ENCODE measurements around the gene DDIT4. TPM values are rescaled to one million over a fixed set of nuclear protein-coding genes. Genes with fewer than 3 reads are reported as not detected.

The DDIT4 gene
- total RNA-seq, 2 experiments from 2014 or later: 1,071 to 1,096 TPM

- Mint-ChIP-seq H3K36me3 (ENCODE audit: low read depth) (peaks cover 37% of the 10 kb centered on the region), H3K4me3 (peak overlapping the region; percentile 100), H3K27me3 (no peaks in the 10 kb centered on the region), H3K9me3 (no peaks in the 10 kb centered on the region), H3K27ac (peak overlapping the region; percentile 97), H3K4me1 (ENCODE audit: low read depth) (peaks cover 40% of the 10 kb centered on the region)
- no peak for TF ChIP-seq CTCF (IDR thresholded peaks at IDR 0.05)
- POLR2A ChIA-PET: interaction anchor here (1.0 to 13.5 kb wide), 22 partner anchors 9 to 228 kb away, joined by 3 to 290 read pairs (median 8); partner anchors contain the start of genes ANAPC16 and ASCC1
- DNase-seq (peak; percentile 44), ATAC-seq (no peak)
- CTCF ChIA-PET: interaction anchor here (0.7 to 11.4 kb wide), 33 partner anchors 8 to 227 kb away, joined by 3 to 164 read pairs (median 6); no protein-coding TSS in a partner anchor
- intact Hi-C loops (cut with micrococcal nuclease): no loop called here
Measured at GRCh38 chr10:72275351-72276012, 1.8 kb downstream of the DDIT4 start.

GRCh38 chr10:72276013-72276387, 2.3 kb downstream of the DDIT4 start:
- peak; percentile 8 for ATAC-seq
- intact Hi-C loops (cut with micrococcal nuclease): no loop called here
- H3K9me3 Mint-ChIP-seq: no peaks in the 10 kb centered on the region
- POLR2A ChIA-PET: interaction anchor here (1.0 to 13.5 kb wide), 18 partner anchors 8 to 108 kb away, joined by 3 to 290 read pairs (median 9); partner anchors contain the start of genes ANAPC16 and ASCC1
- H3K4me3 Mint-ChIP-seq: peak overlapping the region; percentile 100
- no peaks in the 10 kb centered on the region for H3K27me3 Mint-ChIP-seq
- peaks cover 35% of the 10 kb centered on the region for H3K4me1 Mint-ChIP-seq (ENCODE audit: low read depth)
- CTCF ChIA-PET: interaction anchor here (0.9 to 11.4 kb wide), 13 partner anchors 7 to 71 kb away, joined by 3 to 164 read pairs (median 11); no protein-coding TSS in a partner anchor
- peak overlapping the region; percentile 97 for H3K27ac Mint-ChIP-seq
- peak; percentile 74 for DNase-seq
- peaks cover 37% of the 10 kb centered on the region for H3K36me3 Mint-ChIP-seq (ENCODE audit: low read depth)
- TF ChIP-seq CTCF (IDR thresholded peaks at IDR 0.05): no peak

GRCh38 chr10:72276421-72277339, 3.0 kb downstream of the DDIT4 start:
- DNase-seq (peak; percentile 57), ATAC-seq (peak; percentile 0)
- Mint-ChIP-seq H3K27ac (peak overlapping the region; percentile 97), H3K36me3 (ENCODE audit: low read depth) (peaks cover 37% of the 10 kb centered on the region), H3K27me3 (no peaks in the 10 kb centered on the region), H3K4me3 (peak overlapping the region; percentile 100), H3K4me1 (ENCODE audit: low read depth) (peaks cover 32% of the 10 kb centered on the region), H3K9me3 (no peaks in the 10 kb centered on the region)
- intact Hi-C loops (cut with micrococcal nuclease): no loop called here
- CTCF ChIA-PET: interaction anchor here (0.9 to 11.4 kb wide), 8 partner anchors 11 to 62 kb away, joined by 3 to 164 read pairs (median 32); no protein-coding TSS in a partner anchor
- TF ChIP-seq CTCF (IDR thresholded peaks at IDR 0.05): no peak
- POLR2A ChIA-PET: interaction anchor here (1.3 to 13.5 kb wide), 14 partner anchors 7 to 76 kb away, joined by 5 to 290 read pairs (median 16); partner anchors contain the start of genes ANAPC16 and ASCC1

- intact Hi-C loops (cut with micrococcal nuclease): no loop called here
- no peaks in the 10 kb centered on the region for H3K9me3 Mint-ChIP-seq
- peak overlapping the region; percentile 100 for H3K4me3 Mint-ChIP-seq
- peaks cover 37% of the 10 kb centered on the region for H3K36me3 Mint-ChIP-seq (ENCODE audit: low read depth)
- no peak for ATAC-seq
- H3K4me1 Mint-ChIP-seq (ENCODE audit: low read depth): peaks cover 26% of the 10 kb centered on the region
- no peaks in the 10 kb centered on the region for H3K27me3 Mint-ChIP-seq
- TF ChIP-seq CTCF (IDR thresholded peaks at IDR 0.05): no peak
- H3K27ac Mint-ChIP-seq: peak overlapping the region; percentile 97
- no peak for DNase-seq
- ChIA-PET CTCF (interaction anchor here (1.2 to 11.4 kb wide), 6 partner anchors 10 to 229 kb away, joined by 5 to 164 read pairs (median 18); no protein-coding TSS in a partner anchor), POLR2A (interaction anchor here (0.8 to 13.5 kb wide), 9 partner anchors 12 to 55 kb away, joined by 3 to 290 read pairs (median 14); no protein-coding TSS in a partner anchor)
Measured at GRCh38 chr10:72277340-72277995, 3.7 kb downstream of the DDIT4 start.

All from activated CD8-positive, alpha-beta T cell treated with anti-CD3 and anti-CD28 coated beads for 36 hours (primary cell).